ENCODE measurements around the gene BAK1. TPM values are rescaled to one million over a fixed set of nuclear protein-coding genes. Genes with fewer than 3 reads are reported as not detected.

The BAK1 gene
- total RNA-seq, 4 donors from 2014 or later: 19.7 to 26.6 (median 22.2) TPM

DNA sequence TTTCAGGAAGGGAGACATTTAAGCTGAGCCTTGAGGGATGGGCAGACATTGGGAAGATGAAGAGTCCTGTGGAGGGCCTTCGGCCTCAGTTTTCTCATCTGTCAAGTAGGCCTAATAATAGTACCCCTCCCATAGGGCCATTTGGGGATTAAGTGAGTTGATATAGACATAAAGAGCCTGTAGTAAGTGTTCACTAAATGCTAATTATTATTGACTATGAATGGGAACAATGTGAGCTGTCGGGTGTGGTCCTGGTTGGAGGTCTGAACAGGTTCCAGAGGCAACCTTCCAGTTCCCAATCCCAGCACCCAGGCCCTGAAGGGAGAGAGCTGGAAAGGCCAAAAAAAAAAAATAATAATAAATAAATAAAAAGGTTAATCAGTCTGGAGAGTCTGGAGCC lies 26.6 kb upstream of the BAK1 start:
- intact Hi-C loops (cut with DNase I; ENCODE audit: low total_unique reads): no loop called here
- DNase-seq (ENCODE audit: low spot score in 2 of 2): no peak
- TF ChIP-seq, protein P1, sequence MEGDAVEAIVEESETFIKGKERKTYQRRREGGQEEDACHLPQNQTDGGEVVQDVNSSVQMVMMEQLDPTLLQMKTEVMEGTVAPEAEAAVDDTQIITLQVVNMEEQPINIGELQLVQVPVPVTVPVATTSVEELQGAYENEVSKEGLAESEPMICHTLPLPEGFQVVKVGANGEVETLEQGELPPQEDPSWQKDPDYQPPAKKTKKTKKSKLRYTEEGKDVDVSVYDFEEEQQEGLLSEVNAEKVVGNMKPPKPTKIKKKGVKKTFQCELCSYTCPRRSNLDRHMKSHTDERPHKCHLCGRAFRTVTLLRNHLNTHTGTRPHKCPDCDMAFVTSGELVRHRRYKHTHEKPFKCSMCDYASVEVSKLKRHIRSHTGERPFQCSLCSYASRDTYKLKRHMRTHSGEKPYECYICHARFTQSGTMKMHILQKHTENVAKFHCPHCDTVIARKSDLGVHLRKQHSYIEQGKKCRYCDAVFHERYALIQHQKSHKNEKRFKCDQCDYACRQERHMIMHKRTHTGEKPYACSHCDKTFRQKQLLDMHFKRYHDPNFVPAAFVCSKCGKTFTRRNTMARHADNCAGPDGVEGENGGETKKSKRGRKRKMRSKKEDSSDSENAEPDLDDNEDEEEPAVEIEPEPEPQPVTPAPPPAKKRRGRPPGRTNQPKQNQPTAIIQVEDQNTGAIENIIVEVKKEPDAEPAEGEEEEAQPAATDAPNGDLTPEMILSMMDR (IDR thresholded peaks at IDR 0.05): no peak
- no peak for TF ChIP-seq POLR2A (IDR thresholded peaks at IDR 0.05)
- no peak overlapping the region for H3K4me3 ChIP-seq (ENCODE audit: low read depth, poor library complexity, severe bottlenecking)
- WGBS, 2 donors: 51 to 63% methylated on average over 2 of the region's 2 CpGs

DNA sequence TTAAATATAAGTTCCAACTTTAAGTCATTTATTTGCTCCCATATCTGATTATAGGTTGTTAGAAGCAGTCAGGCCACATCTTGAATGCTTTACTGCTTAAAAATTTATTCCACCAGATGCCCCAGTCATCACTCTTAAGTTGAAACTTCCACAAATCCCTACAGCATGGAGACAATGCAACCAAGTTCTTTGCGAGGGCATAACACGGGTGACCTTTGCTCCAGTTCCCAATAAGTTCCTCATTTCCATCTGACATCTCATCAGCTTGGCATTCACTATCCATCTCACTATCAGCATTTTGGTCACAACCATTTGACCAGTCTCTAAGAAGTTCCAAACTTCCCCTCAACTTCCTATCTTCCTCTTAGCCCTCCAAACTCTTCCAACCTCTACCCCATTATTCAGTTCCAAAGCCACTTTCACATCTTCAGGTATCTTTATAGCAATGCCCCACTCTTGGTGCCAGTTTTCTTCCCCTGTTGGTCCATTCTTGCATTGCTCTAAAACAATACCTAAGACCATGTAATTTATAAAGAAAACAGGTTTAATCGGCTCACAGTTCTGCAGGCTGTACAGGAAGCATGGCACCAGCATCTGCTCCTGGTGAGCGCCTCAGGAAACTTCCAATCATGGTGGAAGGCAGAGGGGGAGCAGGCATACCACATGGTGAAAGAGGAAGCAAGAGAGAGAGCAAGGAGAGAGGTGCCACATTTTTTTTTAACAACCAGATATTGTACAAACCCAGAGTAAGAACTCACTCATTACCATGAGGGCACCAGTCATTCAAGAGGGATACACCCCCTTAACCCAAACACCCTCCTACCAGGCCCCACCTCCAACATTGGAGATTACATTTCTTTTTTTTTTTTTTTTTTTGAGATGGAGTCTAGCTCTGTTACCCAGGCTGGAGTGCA lies 25.1 kb upstream of the BAK1 start:
- TF ChIP-seq POLR2A (IDR thresholded peaks at IDR 0.05): no peak
- TF ChIP-seq, protein P1 (IDR thresholded peaks at IDR 0.05): no peak
- no peak for DNase-seq (ENCODE audit: low spot score in 2 of 2)
- 83 to 85% methylated on average over 4 of the region's 4 CpGs for WGBS, 2 donors
- no peak overlapping the region for H3K4me3 ChIP-seq (ENCODE audit: low read depth, poor library complexity, severe bottlenecking)
- intact Hi-C loops (cut with DNase I; ENCODE audit: low total_unique reads): loop anchor here (5.0 kb wide), 1 partner anchor 1927 kb away; no protein-coding TSS in a partner anchor

DNA sequence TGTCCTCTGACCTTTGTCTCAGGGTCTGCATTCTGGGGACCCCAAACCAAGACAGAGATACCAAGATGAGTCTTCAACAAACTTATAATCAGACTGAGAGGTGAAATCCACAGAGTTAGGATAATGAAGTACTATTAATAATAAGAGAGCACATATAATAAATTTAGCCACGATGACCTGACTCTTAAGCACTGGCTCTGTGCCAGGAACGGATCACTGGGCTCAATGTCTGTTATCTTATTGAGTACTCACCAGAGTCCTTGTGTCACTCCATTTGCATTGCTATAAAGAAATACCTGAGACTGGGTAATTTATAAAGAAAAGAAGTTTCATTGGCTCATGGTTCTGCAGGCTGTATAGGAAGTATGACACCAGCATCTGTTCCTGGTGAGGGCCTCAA lies 22.1 kb upstream of the BAK1 start:
- TF ChIP-seq POLR2A (IDR thresholded peaks at IDR 0.05): no peak
- TF ChIP-seq, protein P1 (IDR thresholded peaks at IDR 0.05): no peak
- WGBS, 2 donors: 18 to 30% methylated on average over 2 of the region's 2 CpGs
- no peak overlapping the region for H3K4me3 ChIP-seq (ENCODE audit: low read depth, poor library complexity, severe bottlenecking)
- no peak for DNase-seq (ENCODE audit: low spot score in 2 of 2)
- intact Hi-C loops (cut with DNase I; ENCODE audit: low total_unique reads): loop anchor here (5.0 kb wide), 1 partner anchor 1930 kb away; no protein-coding TSS in a partner anchor

DNA sequence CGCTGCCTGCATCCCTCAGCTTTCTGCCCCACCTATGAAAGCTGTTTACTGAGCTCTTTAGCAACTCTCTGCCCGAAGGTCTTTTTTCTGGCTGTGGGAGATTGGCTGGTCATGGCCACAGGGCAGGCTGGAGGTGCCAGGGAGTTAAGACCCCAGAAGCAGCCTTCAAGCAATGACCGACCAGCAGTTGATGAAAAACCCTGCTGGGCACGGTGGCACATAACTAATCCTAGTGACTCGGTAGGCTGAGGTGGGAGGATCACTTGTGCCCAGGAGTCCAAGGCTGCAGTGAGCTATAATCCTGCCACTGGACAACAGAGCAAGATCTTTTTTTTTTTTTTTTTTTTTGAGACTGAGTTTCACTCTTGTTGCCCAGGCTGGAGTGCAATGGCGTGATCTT lies 20.7 kb upstream of the BAK1 start:
- TF ChIP-seq, protein P1 (IDR thresholded peaks at IDR 0.05): no peak
- no peak for TF ChIP-seq POLR2A (IDR thresholded peaks at IDR 0.05)
- intact Hi-C loops (cut with DNase I; ENCODE audit: low total_unique reads): loop anchor here (5.0 kb wide), 1 partner anchor 1932 kb away; no protein-coding TSS in a partner anchor
- no peak overlapping the region for H3K4me3 ChIP-seq (ENCODE audit: low read depth, poor library complexity, severe bottlenecking)
- DNase-seq (ENCODE audit: low spot score in 2 of 2): no peak
- WGBS, 2 donors: 91 to 94% methylated on average over 6 of the region's 6 CpGs

DNA sequence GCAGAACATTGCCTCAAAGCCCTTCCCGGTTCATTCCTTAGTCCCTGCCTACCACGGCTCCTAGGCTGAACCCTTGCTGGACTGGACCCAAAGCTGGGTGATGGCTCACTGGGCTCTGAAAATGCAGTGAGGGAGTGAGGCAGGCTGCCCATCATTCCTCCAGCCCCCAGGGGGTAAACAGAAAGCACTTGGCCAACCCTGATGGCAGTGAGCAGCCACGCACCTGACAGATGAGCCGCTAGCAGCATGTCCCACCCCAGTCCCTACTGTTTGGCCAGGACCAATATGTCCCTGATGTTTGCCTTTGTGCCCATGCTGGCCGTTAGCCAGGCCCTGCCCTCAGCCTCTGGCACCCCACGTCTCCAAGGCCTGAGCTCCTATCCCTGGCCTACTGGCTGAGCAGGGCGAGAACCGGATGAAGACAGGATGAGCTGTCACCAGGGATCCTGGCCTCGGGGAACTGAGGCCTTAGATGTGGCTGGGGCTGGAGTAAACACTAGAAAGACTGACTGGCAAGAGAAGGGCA lies 19.4 kb upstream of the BAK1 start:
- 46 to 56% methylated on average over 9 of the region's 9 CpGs for WGBS, 2 donors
- TF ChIP-seq POLR2A (IDR thresholded peaks at IDR 0.05): no peak
- TF ChIP-seq, protein P1 (IDR thresholded peaks at IDR 0.05): no peak
- H3K4me3 ChIP-seq (ENCODE audit: low read depth, poor library complexity, severe bottlenecking): no peak overlapping the region
- DNase-seq (ENCODE audit: low spot score in 2 of 2): no peak
- intact Hi-C loops (cut with DNase I; ENCODE audit: low total_unique reads): no loop called here

All from lower leg skin (tissue), 4 donors.